ENCODE measurements around the gene VPS51. TPM values are rescaled to one million over a fixed set of nuclear protein-coding genes. Genes with fewer than 3 reads are reported as not detected.

Gene VPS51
- total and polyA plus RNA-seq, 10 of the 15 experiments (the other 5 are each of a cell fraction or from before 2014, with no cell fraction given): 1.5 to 279 (median 53.2) TPM

DNA sequence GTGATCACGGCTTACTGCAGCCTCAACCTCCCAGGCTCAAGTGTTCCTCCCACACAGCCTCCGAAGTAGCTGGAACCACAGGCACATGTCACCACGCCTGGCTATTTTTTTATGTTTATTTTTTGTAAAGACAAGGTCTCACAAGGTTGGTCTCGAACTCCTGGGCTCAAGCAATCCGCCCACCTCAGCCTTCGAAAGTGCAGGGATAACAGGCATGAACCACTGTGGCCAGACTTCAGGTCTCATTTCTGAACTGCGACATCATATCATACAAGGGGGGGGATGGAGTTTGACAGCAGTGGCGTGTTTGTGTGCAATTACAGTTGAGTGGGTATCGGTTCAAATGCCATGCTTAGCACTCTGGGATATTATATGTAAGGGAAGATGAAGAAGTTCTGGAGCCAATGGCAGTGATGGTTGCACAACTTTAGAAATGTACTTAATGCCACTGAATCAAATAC lies 44.6 kb upstream of the VPS51 start (continued):
- no peak for TF ChIP-seq RELB (IDR thresholded peaks at IDR 0.05; ENCODE audit: low read depth)
- TF ChIP-seq CREB1 (IDR thresholded peaks at IDR 0.05; ENCODE audit: low read depth): 0 out of 2 replicates have a peak, but pooled peaks have one; percentile 46
- TF ChIP-seq EZH2 (IDR thresholded peaks at IDR 0.05; ENCODE audit: borderline replicate concordance, control insufficient read depth, low read depth, low read length): no peak
- TF ChIP-seq, protein P1, sequence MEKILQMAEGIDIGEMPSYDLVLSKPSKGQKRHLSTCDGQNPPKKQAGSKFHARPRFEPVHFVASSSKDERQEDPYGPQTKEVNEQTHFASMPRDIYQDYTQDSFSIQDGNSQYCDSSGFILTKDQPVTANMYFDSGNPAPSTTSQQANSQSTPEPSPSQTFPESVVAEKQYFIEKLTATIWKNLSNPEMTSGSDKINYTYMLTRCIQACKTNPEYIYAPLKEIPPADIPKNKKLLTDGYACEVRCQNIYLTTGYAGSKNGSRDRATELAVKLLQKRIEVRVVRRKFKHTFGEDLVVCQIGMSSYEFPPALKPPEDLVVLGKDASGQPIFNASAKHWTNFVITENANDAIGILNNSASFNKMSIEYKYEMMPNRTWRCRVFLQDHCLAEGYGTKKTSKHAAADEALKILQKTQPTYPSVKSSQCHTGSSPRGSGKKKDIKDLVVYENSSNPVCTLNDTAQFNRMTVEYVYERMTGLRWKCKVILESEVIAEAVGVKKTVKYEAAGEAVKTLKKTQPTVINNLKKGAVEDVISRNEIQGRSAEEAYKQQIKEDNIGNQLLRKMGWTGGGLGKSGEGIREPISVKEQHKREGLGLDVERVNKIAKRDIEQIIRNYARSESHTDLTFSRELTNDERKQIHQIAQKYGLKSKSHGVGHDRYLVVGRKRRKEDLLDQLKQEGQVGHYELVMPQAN (conservative IDR thresholded peaks at IDR 0.05): 0 out of 2 replicates have a peak, but pooled peaks have one; percentile 35
- TF ChIP-seq E2F8 (IDR thresholded peaks at IDR 0.05; ENCODE audit: low read depth, partially characterized antibody): no peak
- peak in 1 of 2 experiments; percentile 20; a peak in 1 of 4 replicates for TF ChIP-seq BHLHE40 (IDR thresholded peaks at IDR 0.05; ENCODE audit: borderline replicate concordance in 1 of 2, low read depth in 2 of 2, low read length in 1 of 2)
- no peak for TF ChIP-seq RAD21 (IDR thresholded peaks at IDR 0.05; ENCODE audit: insufficient read depth, low read depth, low read length)
- peak; percentile 85 for TF ChIP-seq EED (IDR thresholded peaks at IDR 0.05; ENCODE audit: low read depth)
- peak; percentile 23 to 51; a peak in 3 of 4 replicates for TF ChIP-seq IKZF2 (IDR thresholded peaks at IDR 0.05)
- no peak for TF ChIP-seq ASH2L (IDR thresholded peaks at IDR 0.05; ENCODE audit: borderline replicate concordance, low read depth)
- TF ChIP-seq FOXM1 (IDR thresholded peaks at IDR 0.05; ENCODE audit: low read depth, low read length): peak; percentile 33; the same call in 1 of the 2 replicates
- no peak for TF ChIP-seq ZNF687 (IDR thresholded peaks at IDR 0.05)
- no peak for TF ChIP-seq NR2F1 (conservative IDR thresholded peaks at IDR 0.05)
- peak; percentile 60; the same call in 1 of the 2 replicates for TF ChIP-seq BCL11A (IDR thresholded peaks at IDR 0.05; ENCODE audit: low read depth, low read length)
- TF ChIP-seq STAT3 (IDR thresholded peaks at IDR 0.05; ENCODE audit: low read depth, low read length): no peak
- no peak for TF ChIP-seq HSF1 (IDR thresholded peaks at IDR 0.05; ENCODE audit: low read depth, low read length)

All from GM12878 (cell line).